ENCODE measurements around the gene ENG. TPM values are rescaled to one million over a fixed set of nuclear protein-coding genes. Genes with fewer than 3 reads are reported as not detected.

Gene ENG
- total and polyA plus RNA-seq, 2 of the 8 experiments (the other 6 are each of a cell fraction or from before 2014, with no cell fraction given): 1.8 to 4.4 TPM

- TF ChIP-seq, protein P1, sequence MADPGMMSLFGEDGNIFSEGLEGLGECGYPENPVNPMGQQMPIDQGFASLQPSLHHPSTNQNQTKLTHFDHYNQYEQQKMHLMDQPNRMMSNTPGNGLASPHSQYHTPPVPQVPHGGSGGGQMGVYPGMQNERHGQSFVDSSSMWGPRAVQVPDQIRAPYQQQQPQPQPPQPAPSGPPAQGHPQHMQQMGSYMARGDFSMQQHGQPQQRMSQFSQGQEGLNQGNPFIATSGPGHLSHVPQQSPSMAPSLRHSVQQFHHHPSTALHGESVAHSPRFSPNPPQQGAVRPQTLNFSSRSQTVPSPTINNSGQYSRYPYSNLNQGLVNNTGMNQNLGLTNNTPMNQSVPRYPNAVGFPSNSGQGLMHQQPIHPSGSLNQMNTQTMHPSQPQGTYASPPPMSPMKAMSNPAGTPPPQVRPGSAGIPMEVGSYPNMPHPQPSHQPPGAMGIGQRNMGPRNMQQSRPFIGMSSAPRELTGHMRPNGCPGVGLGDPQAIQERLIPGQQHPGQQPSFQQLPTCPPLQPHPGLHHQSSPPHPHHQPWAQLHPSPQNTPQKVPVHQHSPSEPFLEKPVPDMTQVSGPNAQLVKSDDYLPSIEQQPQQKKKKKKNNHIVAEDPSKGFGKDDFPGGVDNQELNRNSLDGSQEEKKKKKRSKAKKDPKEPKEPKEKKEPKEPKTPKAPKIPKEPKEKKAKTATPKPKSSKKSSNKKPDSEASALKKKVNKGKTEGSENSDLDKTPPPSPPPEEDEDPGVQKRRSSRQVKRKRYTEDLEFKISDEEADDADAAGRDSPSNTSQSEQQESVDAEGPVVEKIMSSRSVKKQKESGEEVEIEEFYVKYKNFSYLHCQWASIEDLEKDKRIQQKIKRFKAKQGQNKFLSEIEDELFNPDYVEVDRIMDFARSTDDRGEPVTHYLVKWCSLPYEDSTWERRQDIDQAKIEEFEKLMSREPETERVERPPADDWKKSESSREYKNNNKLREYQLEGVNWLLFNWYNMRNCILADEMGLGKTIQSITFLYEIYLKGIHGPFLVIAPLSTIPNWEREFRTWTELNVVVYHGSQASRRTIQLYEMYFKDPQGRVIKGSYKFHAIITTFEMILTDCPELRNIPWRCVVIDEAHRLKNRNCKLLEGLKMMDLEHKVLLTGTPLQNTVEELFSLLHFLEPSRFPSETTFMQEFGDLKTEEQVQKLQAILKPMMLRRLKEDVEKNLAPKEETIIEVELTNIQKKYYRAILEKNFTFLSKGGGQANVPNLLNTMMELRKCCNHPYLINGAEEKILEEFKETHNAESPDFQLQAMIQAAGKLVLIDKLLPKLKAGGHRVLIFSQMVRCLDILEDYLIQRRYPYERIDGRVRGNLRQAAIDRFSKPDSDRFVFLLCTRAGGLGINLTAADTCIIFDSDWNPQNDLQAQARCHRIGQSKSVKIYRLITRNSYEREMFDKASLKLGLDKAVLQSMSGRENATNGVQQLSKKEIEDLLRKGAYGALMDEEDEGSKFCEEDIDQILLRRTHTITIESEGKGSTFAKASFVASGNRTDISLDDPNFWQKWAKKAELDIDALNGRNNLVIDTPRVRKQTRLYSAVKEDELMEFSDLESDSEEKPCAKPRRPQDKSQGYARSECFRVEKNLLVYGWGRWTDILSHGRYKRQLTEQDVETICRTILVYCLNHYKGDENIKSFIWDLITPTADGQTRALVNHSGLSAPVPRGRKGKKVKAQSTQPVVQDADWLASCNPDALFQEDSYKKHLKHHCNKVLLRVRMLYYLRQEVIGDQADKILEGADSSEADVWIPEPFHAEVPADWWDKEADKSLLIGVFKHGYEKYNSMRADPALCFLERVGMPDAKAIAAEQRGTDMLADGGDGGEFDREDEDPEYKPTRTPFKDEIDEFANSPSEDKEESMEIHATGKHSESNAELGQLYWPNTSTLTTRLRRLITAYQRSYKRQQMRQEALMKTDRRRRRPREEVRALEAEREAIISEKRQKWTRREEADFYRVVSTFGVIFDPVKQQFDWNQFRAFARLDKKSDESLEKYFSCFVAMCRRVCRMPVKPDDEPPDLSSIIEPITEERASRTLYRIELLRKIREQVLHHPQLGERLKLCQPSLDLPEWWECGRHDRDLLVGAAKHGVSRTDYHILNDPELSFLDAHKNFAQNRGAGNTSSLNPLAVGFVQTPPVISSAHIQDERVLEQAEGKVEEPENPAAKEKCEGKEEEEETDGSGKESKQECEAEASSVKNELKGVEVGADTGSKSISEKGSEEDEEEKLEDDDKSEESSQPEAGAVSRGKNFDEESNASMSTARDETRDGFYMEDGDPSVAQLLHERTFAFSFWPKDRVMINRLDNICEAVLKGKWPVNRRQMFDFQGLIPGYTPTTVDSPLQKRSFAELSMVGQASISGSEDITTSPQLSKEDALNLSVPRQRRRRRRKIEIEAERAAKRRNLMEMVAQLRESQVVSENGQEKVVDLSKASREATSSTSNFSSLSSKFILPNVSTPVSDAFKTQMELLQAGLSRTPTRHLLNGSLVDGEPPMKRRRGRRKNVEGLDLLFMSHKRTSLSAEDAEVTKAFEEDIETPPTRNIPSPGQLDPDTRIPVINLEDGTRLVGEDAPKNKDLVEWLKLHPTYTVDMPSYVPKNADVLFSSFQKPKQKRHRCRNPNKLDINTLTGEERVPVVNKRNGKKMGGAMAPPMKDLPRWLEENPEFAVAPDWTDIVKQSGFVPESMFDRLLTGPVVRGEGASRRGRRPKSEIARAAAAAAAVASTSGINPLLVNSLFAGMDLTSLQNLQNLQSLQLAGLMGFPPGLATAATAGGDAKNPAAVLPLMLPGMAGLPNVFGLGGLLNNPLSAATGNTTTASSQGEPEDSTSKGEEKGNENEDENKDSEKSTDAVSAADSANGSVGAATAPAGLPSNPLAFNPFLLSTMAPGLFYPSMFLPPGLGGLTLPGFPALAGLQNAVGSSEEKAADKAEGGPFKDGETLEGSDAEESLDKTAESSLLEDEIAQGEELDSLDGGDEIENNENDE (IDR thresholded peaks at IDR 0.05; ENCODE audit: insufficient replicate concordance, low read length): no peak
Measured at GRCh38 chr9:127767410-127767809, 87.0 kb downstream of the ENG start (continued).
